Muscle of arm (tissue), 14 donors: ENCODE measurements around the gene TFCP2L1. TPM values are rescaled to one million over a fixed set of nuclear protein-coding genes. Genes with fewer than 3 reads are reported as not detected.
"Not testable (repeated sequence)": the region's sequence is repeated elsewhere in the genome, so short reads cannot be mapped to it uniquely, and the experiment has no call there.

Experiments
- DNase-seq: peaks from one replicate; pipeline ENCODE4 v3.0.0-alpha.2; 2013
- long read RNA-seq, 11 donors: transcript quantifications; one replicate each; lab custom pipeline, GENCODE V29; 2026
- polyA plus RNA-seq, 12 donors: library from polyadenylated mRNA; unstranded; fragments of 120-200 nt; gene quantifications; one replicate each; pipeline ENCODE4 v1.2.1, GENCODE V29; 2013; ENCODE audit not compliant: insufficient read length in 12 of 12

Gene TFCP2L1, protein sequence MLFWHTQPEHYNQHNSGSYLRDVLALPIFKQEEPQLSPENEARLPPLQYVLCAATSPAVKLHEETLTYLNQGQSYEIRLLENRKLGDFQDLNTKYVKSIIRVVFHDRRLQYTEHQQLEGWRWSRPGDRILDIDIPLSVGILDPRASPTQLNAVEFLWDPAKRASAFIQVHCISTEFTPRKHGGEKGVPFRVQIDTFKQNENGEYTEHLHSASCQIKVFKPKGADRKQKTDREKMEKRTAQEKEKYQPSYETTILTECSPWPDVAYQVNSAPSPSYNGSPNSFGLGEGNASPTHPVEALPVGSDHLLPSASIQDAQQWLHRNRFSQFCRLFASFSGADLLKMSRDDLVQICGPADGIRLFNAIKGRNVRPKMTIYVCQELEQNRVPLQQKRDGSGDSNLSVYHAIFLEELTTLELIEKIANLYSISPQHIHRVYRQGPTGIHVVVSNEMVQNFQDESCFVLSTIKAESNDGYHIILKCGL
- polyA plus RNA-seq = 1 to 10 TPM in 2 of 12 donors, under 1 TPM in 9, not detected in 1; 0.12 to 2.1 (median 0.44) TPM
- long read RNA-seq, donor 1 = 0 reads
- long read RNA-seq, donor 2 = 0 reads
- long read RNA-seq, donor 3 = 0 reads
- long read RNA-seq, donor 4 = 0 reads
- long read RNA-seq, donor 5 = 0 reads
- long read RNA-seq, donor 6 = 0 reads
- long read RNA-seq, donor 7 = 0 reads
- long read RNA-seq, donor 8 = 0 reads
- long read RNA-seq, donor 9 = 0 reads
- long read RNA-seq, donor 10 = 0 reads
- long read RNA-seq, donor 11 = 0 reads

- DNase-seq = no peak
These were observed at the start of gene TFCP2L1 for GRCh38 chr2:121284463-121285449. TSS of gene TFCP2L1 (minus strand) at chr2:121285202. CDS start at chr2:121285109, 93 bp downstream.

GRCh38 chr2:121333834-121334558, 49.0 kb upstream of the TFCP2L1 start:
- no peak for DNase-seq

DNA sequence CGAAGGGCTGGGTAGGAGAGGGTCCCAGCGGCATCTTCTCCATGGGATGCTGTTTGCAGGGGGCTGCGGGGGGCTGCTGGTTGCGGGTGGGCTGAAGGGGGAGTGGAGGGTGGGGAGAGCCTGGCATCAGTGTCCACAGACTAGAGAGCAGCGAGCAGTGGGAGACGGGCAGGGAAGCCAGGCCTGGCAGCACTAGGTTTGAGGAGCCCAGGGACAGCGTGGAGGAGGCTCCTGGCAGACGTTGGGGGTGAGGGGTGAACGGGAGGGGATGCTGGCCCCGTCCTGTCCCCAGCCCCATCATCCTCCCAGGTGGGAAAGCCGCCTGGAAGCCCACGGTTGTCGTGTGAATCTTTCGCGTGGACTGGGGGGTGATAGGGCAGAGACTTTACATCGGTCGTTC, 48.2 kb upstream of the TFCP2L1 start:
- DNase-seq = no peak

DNA sequence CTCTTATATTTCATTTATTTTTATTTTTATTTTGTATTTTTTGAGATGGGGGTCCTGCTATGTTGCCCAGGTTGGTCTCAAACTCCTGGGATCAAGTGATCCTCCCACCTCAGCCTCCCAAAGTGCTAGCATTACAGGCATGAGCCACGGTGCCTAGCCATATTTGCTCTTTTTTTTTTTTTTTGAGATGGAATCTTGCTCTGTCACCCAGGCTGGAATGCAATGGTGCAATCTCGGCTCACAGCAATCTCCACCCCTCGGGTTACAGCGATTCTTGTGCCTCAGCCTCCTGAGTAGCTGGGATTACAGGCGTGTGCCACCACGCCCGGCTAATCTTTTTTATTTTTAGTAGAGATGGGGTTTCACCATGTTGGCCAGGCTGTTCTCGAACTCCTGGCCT, 46.3 kb upstream of the TFCP2L1 start:
- DNase-seq = not testable (repeated sequence)

DNA sequence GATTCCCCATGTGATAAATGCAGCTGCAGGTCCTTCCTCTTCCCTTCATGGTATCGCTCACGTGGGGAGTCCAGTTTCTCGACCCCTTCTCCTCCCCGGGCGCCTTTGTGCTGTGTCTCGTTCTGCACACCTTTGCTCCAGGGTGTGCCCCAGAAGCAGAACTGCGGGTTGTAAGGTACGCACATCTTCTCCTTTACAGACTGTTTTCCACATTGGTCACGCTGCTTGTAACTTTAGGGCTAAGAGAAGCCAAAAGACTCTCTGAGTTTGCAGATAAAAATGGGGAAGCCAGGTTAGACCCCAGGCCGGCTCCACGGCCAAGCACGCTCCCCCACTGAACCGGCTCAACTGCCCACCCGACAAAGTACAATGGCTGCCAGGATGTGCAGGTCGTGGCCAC, 45.9 kb upstream of the TFCP2L1 start:
- DNase-seq = no peak

GRCh38 chr2:121329786-121330185, 44.8 kb upstream of the TFCP2L1 start:
- no peak for DNase-seq

DNA sequence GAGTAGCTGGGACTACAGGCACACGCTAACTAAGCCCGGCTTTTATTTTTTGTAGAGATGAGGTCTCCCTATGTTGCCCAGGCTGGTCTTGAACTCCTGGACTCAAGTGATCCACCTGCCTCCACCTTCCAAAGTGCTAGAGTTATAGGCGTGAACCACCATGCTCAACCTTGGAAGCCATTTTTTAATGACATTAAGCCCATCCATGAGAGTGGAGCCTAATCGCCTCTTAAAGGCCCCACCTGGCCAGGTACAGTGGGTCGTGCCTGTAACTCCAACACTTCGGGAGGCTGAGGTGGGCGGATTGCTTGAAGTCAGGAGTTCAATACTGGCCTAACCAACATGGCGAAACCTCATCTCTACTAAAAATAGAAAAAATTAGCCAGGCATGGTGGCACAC, 41.6 kb upstream of the TFCP2L1 start:
- DNase-seq = no peak

- DNase-seq = no peak
These were observed 39.6 kb upstream of the TFCP2L1 start for GRCh38 chr2:121324601-121325000.

GRCh38 chr2:121321476-121321875, 36.5 kb upstream of the TFCP2L1 start:
- no peak for DNase-seq

- DNase-seq = no peak
These were observed 34.9 kb upstream of the TFCP2L1 start for GRCh38 chr2:121319941-121320340.

- no peak for DNase-seq
These were observed 32.0 kb upstream of the TFCP2L1 start for GRCh38 chr2:121316986-121317385.

- not testable (repeated sequence) for DNase-seq
These were observed 28.7 kb upstream of the TFCP2L1 start for GRCh38 chr2:121313701-121314100.

DNA sequence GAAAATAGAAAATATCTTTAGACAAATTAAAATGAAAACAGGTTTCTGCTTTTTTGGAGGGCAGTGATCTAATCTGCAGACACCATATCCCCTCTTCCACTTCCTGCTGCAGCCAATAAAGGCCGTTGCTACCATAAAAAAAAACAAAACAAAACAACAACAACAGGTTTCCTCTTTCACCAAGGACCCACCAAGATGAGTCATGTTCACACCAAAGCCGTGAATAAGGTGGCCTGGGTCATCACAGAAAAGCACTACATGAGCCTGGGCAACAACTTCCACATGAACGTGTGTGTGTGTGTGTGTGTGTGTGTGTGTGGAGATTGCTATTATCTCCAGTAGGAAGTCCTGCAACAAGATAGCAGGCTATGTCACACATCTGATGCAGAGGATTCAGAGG, 24.8 kb upstream of the TFCP2L1 start:
- no peak for DNase-seq

GRCh38 chr2:121309323-121309722, 24.3 kb upstream of the TFCP2L1 start:
- no peak for DNase-seq

DNA sequence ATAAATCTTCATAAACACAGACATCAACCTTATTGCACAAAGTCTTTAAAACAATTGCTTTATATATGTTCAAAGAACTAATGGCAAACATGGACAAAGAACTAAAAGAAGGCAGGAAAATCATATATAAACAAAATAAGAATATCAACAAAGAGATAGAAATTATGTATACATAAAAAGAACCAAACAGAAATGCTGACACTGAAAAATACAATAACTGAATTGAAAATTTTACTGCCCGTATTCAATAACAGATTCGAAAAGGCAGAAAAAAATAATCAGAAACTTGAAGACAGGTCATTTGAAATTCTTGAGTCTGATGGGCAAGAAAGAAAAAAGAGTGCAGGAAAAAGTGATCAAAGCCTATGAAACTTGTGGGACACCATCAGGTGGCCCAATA, 22.0 kb upstream of the TFCP2L1 start:
- DNase-seq = no peak

GRCh38 chr2:121304941-121305340, 19.9 kb upstream of the TFCP2L1 start:
- no peak for DNase-seq

DNA sequence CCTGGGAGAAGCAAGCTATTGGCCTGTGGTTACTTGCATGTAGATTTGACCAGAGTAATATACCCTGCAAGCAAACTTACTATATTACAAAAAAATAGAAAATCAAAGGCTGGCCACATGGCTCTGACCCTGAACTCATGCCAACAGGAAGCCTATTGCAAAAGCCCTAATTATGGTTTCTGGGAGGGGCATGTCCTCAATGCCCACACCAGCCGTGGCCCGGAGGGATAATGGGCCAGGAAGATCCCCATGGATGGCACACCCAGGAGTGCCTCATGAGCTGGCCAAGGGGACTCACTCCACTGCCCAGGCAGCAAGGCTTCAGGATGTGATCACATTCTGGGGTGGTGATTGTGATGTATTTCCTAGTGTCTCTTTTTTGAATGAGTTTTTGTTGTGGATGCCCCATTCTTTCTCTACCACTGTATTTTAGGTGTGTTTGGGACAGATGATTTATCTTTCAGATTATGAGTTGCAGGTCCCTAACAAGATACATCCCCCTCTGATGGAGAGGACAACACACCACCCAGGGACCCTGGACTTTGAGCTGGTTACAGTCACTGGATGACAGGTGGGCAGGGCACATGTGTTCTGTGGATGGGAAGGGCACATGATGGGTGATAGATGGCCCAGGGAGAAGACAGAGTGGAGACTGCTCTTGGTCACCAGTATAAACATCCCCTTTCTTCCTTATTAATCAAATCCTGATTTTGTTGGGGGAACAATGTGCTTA, 18.7 kb upstream of the TFCP2L1 start:
- DNase-seq = no peak

DNA sequence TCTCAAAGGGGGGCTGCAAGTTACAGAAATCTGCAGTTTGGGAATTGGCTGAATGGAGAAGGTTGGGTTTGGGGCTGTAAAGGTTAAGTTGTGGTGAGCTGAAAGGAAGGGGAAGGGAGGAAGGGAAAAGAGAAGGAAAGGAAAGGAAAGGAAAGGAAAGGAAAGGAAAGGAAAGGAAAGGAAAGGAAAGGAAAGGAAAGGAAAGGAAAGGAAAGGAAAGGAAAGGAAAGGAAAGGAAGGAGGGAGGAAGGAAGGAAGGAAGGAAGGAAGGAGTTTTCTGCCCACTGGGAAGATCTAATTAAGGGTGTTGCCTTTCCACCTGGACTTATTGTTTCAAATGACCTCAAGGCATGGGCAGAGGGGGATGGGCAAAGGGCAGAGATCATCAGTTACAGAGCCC, 16.2 kb upstream of the TFCP2L1 start:
- not testable (repeated sequence) for DNase-seq

DNA sequence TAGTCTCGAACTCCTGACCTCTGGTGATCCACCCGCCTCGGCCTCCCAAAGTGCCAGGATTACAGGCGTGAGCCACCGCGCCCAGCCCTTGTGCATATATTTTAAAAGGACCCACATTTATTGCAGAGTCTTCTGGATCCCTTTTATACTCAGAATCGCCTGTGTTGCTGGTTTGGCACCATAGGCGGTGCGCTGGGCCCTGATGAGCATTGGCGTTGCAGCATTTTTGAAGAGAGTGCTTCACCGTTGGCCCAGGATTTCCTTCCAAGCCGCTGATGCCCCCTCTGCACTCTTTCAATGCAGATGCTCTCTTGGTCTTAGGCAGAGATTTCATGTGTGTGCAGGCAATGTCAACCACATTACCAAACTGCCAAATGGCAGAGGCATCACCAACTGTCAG, 13.5 kb upstream of the TFCP2L1 start:
- no peak for DNase-seq

GRCh38 chr2:121297866-121298265, 12.9 kb upstream of the TFCP2L1 start:
- not testable (repeated sequence) for DNase-seq
